NCI-H345 treated with DMSO at 0.1 percent for 48 hours (cell line): ENCODE measurements around the gene AREG.

Experiments
- DNase-seq: peaks from one replicate; lab custom pipeline; 2025; ENCODE audit not compliant: unreplicated experiment; lab: John Stamatoyannopoulos, UW

Gene AREG

GRCh38 chr4:74456849-74457395 is 12.0 kb downstream of the AREG start:
- no peak for DNase-seq

GRCh38 chr4:74460833-74461232 is 15.9 kb downstream of the AREG start:
- no peak for DNase-seq

DNA sequence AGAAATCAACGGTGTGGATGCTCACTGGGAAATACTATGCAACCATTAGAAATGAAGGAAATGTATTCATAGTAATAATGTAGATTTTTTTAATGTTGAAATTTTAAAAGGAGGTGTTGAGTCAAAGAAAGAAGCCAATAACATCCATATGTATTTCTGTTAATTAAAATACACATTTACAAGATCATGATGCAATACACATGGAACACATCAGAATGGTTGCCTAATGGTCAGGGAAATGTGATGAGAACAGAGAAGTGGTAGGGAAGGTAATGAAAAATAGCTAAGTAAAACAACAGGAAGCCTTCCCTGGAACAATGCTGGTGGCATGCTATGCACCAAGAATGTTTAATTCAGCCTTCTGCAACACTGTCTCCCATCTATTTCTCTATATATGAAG is 18.2 kb downstream of the AREG start:
- DNase-seq, result no peak

GRCh38 chr4:74464291-74464690 is 19.4 kb downstream of the AREG start:
- DNase-seq, result no peak

DNA sequence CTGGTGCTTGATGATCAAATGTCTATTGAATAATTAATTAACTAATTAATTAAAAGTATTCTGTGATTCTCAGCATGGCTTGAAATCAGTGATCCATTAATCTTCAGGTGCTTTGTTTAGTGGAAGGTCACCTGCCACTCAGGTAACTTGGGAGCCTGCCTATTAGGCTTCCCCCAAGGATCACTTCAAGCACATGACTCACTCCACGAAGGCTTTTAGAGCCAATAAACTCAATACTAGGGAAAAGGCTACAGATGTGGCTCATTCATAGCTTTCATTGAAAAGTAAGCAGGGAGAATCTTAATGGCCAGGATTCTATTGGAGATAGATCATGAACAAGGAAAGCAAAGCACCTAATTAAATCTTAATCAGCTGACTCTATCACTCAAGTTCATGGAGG is 21.3 kb downstream of the AREG start:
- DNase-seq, result no peak

GRCh38 chr4:74471264-74471663 is 26.3 kb downstream of the AREG start:
- DNase-seq, result no peak

GRCh38 chr4:74473155-74473811 is 28.3 kb downstream of the AREG start:
- DNase-seq, result no peak

DNA sequence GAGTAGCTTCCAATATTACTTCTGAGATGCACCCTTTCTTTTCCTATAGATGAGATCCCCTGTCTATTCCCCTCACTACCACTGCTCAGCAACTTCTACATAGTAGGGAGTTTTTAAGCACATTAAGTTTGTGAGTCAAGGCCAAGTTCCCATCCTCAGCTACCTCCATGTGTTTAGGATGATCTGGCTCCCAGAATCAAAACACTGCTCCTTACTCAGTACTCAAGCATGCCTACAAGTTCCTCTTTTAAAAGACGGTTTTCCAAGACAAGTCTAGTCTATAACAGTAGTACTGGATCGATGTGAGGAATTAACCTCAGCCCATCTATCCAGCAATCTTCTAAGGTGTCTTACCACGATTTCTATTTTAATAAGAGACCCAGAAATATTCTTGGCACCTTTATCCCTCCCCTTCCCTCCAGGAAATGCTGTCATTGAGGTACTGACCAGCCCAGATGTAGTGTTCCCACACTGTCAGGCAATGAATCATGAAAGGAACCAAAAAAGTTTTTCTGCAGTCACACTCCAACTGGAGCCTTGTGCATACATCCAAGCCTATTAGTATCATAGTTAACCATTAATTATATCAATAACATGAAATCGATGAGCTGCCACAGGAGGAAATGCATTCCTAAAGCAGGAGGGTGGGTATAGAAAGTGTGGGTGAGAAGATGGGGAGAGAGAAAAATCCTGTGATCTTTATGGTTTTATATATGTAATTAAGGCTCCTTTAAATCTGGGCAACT is 29.6 kb downstream of the AREG start:
- no peak for DNase-seq

DNA sequence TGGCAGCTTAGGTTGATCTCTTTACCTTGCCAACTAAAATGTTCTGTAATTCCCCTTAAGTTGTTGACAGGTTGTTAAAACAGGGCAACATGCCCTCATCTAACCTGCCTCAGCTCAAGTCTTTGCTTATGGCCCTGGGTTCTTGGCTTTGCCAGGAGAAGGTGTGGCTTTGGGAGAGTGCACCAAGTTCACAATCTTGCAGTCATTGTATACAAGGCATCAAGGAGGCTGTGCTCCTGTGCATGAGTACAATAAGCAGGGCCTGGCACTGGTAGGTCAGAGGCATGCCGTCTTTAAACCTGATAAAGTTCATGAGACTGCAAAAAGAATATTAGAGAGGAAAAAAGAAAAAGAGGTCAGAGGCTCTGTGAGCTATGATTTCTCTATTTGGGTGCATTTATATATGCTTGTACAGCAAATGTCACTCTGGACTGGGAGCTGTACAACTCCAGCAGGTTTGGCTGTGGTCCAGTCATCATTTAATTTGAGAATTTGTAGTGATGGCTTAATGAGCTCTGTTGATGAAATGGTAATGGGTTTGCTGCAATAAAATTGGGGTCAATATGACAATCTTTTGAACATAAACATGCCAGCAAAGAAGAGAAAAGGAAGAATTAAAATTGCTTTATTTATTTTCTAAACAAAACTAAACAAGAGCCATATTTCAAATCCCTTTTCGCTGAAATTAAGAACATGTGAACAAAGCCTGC is 30.3 kb downstream of the AREG start:
- no peak for DNase-seq

GRCh38 chr4:74475946-74476345 is 31.0 kb downstream of the AREG start:
- no peak for DNase-seq

GRCh38 chr4:74479009-74479408 is 34.1 kb downstream of the AREG start:
- DNase-seq, result no peak

- no peak for DNase-seq
These were observed 35.3 kb downstream of the AREG start for GRCh38 chr4:74480267-74480666.

DNA sequence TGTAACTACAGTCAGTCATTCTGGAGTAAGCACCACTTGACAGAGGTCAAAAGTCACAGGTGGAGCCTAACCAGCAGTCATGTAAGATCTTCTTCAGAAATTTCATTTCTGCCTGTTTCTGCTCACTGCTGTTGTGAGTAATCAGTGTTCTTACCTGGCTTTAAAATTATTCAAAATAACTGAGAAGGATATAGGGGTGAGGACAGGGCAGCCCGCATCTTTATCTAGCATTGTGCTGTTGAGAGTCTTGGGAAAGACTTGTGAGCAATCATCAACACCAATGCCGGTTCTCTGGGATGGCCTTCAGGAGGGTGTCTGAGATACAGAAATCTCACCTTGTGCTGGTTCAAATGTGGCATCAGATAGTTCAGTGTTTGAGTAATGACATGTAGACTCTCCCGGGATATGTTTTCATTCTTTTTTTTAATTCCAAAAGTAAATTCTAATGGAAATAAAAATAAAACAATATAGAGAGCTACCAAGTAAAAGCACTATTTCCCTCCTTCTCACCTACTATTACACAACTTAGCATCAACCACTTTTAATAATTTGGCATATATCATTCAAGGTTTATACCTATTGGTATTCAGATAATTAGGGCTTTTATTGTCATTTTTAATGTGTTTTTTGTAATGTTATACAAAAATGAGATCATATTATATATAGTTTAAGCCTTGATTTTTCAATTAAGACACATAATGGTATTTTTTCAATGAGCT is 37.1 kb downstream of the AREG start:
- no peak for DNase-seq

DNA sequence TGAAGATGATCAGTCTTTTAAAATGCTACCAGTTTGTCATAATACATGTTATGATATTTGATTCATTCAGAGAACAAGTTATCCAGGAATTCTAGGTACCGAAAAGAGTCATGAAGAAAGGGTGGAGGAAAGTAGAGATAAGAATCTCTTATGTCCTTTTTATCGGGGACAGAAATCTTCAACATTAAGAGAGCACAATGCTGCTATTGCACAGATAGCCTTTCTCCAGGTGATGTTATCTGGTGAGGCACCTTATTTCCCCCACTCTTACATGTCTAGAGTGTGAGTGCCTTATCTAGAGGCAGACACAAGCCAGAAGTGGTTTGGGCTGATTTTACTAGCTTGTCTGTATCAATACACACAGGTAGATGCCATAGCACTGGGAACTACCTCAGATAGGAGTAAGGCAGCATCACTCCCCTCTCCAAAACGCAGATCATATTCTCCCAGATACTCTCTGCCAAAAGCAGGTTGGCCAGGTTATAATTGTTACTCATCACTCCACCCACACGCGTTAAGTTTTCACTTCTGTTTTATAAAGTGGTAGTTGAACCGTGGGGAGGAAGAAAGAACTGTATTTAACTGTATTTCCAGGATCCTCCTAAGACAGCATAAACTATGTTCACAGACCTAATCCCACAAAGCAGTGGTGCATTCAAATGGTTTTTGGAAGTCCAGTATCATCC is 38.4 kb downstream of the AREG start:
- DNase-seq, result no peak

GRCh38 chr4:74486905-74487304 is 42.0 kb downstream of the AREG start:
- DNase-seq, result no peak

DNA sequence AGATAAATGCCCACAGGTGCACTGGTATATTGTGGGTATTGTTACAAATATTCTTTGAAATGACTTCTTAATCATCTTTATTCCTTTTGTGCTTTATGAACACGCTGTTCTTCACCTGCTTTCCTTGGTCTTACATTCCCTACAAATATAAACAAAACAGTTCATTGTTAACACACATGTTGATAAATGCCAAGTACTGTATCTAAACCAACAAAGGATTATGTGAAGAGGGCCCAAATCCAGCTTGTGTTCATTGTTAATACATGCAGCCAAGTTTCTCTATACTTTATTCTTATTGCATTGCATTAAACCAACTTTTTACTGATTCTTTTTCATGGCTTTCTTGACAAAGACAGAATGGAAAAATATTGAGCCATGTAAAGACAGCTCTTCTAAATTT is 42.8 kb downstream of the AREG start:
- DNase-seq, result peak; percentile 11

GRCh38 chr4:74490736-74491135 is 45.8 kb downstream of the AREG start:
- DNase-seq, result no peak

- no peak for DNase-seq
These were observed 55.2 kb downstream of the AREG start for GRCh38 chr4:74499986-74500781.

DNA sequence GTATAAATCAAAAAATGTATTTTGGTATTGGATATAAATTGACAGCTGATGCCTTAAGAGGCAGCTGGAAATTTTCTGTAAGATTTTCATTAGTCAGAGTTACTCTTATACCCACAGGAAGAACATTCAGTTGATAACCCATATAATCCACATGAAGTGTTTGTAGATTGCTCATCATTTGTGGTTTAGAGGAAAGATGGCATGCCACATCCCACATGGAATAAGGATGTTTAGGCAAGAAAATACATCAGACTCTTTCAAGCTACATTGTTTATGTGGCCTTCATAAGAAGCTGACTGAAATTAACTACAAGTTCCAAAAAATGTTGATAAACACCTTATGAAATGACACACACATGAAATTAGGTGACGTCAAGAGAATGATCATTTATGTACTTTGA is 56.6 kb downstream of the AREG start:
- DNase-seq, result no peak

- no peak for DNase-seq
These were observed 58.6 kb downstream of the AREG start for GRCh38 chr4:74503580-74503979.
